PC-9 (cell line): ENCODE measurements around the gene C1orf159. TPM values are rescaled to one million over a fixed set of nuclear protein-coding genes. Genes with fewer than 3 reads are reported as not detected.

Experiments
- BruUV-seq: library from RNA; stranded (reverse); fragments of 400-500 nt; replicated peaks from 2 replicates; lab custom pipeline; 2021; lab: Mats Ljungman, UMichigan
- CTCF ChIA-PET: fragments of 300-600 bp; sonication (Branson Sonifier 250); formaldehyde crosslinking; loops from one replicate; lab custom pipeline; 2022; ENCODE audit warnings: antibody characterized with exemption; lab: Charles Lee
- POLR2A ChIA-PET: fragments of 300-600 bp; sonication (Branson Sonifier 250); formaldehyde crosslinking; loops from one replicate; lab custom pipeline; 2022; ENCODE audit warnings: antibody characterized with exemption; ENCODE audit not compliant: unreplicated experiment; lab: Charles Lee
- DNase-seq, 2 experiments: peaks; one replicate each; pipeline versions ENCODE4 v3.0.0 to v3.0.0-alpha.2; 2015 to 2022; ENCODE audit warnings: mixed read lengths in 1 of 2
- H2AFZ ChIP-seq: fragments of 200-600 bp; sonication (generic); 2 replicates; pipeline ENCODE4 v1.8.1; 2017; ENCODE audit warnings: antibody characterized with exemption
- H3F3A ChIP-seq: fragments of 200-600 bp; sonication (generic); 2 replicates; pipeline ENCODE4 v1.8.1; 2017; ENCODE audit warnings: antibody characterized with exemption, mild to moderate bottlenecking, low read depth; ENCODE audit not compliant: insufficient read depth
- H3K27ac ChIP-seq: fragments of 200-600 bp; sonication (generic); 2 replicates; pipeline ENCODE4 v1.6.1; 2016; ENCODE audit warnings: mixed run types
- H3K27me3 ChIP-seq: fragments of 200-600 bp; sonication (generic); 2 replicates; pipeline ENCODE4 v1.6.1; 2016; ENCODE audit warnings: low read depth, mixed run types; ENCODE audit not compliant: insufficient read depth
- H3K36me3 ChIP-seq: fragments of 200-600 bp; sonication (generic); 2 replicates; pipeline ENCODE4 v1.6.1; 2016; ENCODE audit warnings: low read depth, mixed run types
- H3K4me1 ChIP-seq: fragments of 200-600 bp; sonication (generic); replicated peaks from 2 replicates; pipeline ENCODE4 v1.6.1; 2016; ENCODE audit warnings: mixed run types; ENCODE audit not compliant: insufficient read depth
- H3K4me2 ChIP-seq: fragments of 200-600 bp; sonication (generic); 2 replicates; pipeline ENCODE4 v1.6.1; 2017; ENCODE audit warnings: mixed run types
- H3K4me3 ChIP-seq: fragments of 200-600 bp; sonication (generic); 2 replicates; pipeline ENCODE4 v1.6.1; 2016; ENCODE audit warnings: mixed run types
- H3K79me2 ChIP-seq: fragments of 200-600 bp; sonication (generic); 2 replicates; pipeline ENCODE4 v1.6.1; 2017; ENCODE audit warnings: low read depth, mixed run types
- H3K9me2 ChIP-seq: fragments of 200-600 bp; sonication (generic); 2 replicates; pipeline ENCODE4 v1.8.1; 2017; ENCODE audit warnings: mild to moderate bottlenecking; ENCODE audit not compliant: insufficient read depth
- H3K9me3 ChIP-seq: fragments of 200-600 bp; sonication (generic); 2 replicates; pipeline ENCODE4 v1.8.1; 2016; ENCODE audit warnings: low read depth; ENCODE audit not compliant: insufficient read depth
- H4K20me1 ChIP-seq: fragments of 200-600 bp; sonication (generic); 2 replicates; pipeline ENCODE4 v1.8.1; 2017; ENCODE audit not compliant: insufficient read depth
- EZH2 ChIP-seq: fragments of 200-600 bp; sonication (generic); IDR thresholded peaks from 2 replicates; pipeline ENCODE4 v1.8.0; 2017; ENCODE audit warnings: antibody characterized with exemption, low read depth
- intact Hi-C: fragments of 100-400 bp; cut with micrococcal nuclease; formaldehyde crosslinking; loops from one replicate; pipeline ENCODE4 v1.10.0; 2022; ENCODE audit not compliant: unreplicated experiment
- total RNA-seq: library from RNA; stranded (reverse); gene quantifications from 2 replicates; pipeline ENCODE4 v1.2.3, GENCODE V29; 2021
- TF ChIP-seq, protein P1 (sequence below): fragments of 200-600 bp; sonication (generic); conservative IDR thresholded peaks from 2 replicates; pipeline ENCODE4 v1.6.1; 2017; ENCODE audit warnings: mixed run types, antibody characterized with exemption, mild to moderate bottlenecking, moderate library complexity

The C1orf159 gene
- total RNA-seq, 1 experiment from 2014 or later: 31.1 TPM

- no peaks in the 10 kb centered on the region for H3K36me3 ChIP-seq
- no peak overlapping the region for H3K27ac ChIP-seq
- TF ChIP-seq, protein P1, sequence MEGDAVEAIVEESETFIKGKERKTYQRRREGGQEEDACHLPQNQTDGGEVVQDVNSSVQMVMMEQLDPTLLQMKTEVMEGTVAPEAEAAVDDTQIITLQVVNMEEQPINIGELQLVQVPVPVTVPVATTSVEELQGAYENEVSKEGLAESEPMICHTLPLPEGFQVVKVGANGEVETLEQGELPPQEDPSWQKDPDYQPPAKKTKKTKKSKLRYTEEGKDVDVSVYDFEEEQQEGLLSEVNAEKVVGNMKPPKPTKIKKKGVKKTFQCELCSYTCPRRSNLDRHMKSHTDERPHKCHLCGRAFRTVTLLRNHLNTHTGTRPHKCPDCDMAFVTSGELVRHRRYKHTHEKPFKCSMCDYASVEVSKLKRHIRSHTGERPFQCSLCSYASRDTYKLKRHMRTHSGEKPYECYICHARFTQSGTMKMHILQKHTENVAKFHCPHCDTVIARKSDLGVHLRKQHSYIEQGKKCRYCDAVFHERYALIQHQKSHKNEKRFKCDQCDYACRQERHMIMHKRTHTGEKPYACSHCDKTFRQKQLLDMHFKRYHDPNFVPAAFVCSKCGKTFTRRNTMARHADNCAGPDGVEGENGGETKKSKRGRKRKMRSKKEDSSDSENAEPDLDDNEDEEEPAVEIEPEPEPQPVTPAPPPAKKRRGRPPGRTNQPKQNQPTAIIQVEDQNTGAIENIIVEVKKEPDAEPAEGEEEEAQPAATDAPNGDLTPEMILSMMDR: no peak
- no peak for TF ChIP-seq EZH2
- H3K27me3 ChIP-seq: no peaks in the 10 kb centered on the region
- H3K9me3 ChIP-seq: no peaks in the 10 kb centered on the region
- no peak overlapping the region for H3K4me3 ChIP-seq
- H3K9me2 ChIP-seq: no peaks in the 10 kb centered on the region
- BruUV-seq: no TSS peak
- H3K4me2 ChIP-seq: no peak overlapping the region
- no peaks in the 10 kb centered on the region for H3K79me2 ChIP-seq
- CTCF ChIA-PET: no interaction called here
- H3F3A ChIP-seq: peaks cover 27% of the 10 kb centered on the region
- POLR2A ChIA-PET: no interaction called here
- H3K4me1 ChIP-seq: peaks cover 14% of the 10 kb centered on the region
- no peak for DNase-seq
- H4K20me1 ChIP-seq: no peaks in the 10 kb centered on the region
- intact Hi-C loops: no loop called here
- no peak overlapping the region for H2AFZ ChIP-seq
Observed at GRCh38 chr1:1148569-1148968, 32.7 kb upstream of the C1orf159 start.

DNA sequence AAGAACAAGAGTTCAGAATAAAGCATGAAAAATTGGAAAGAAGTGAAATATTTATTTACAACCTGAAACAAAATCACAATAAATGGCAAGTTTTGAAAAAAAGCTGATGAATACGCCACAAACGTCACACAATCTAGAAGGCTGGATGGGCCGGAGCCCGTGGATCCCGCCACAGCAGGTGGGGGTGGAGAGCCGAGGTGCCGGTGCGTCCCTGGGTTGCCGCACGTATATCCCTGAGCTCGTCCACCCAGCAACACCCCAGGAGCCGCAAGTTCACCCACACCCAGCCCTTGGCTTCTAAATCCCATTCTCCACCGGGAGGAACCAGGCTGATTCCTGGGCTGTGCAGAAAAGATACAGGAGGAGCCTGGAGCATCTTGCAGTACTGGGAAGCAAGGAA, 32.2 kb upstream of the C1orf159 start:
- no peaks in the 10 kb centered on the region for H3K9me3 ChIP-seq
- POLR2A ChIA-PET: no interaction called here
- no peak overlapping the region for H3K4me2 ChIP-seq
- H4K20me1 ChIP-seq: no peaks in the 10 kb centered on the region
- H3K36me3 ChIP-seq: no peaks in the 10 kb centered on the region
- H3K9me2 ChIP-seq: no peaks in the 10 kb centered on the region
- no peak overlapping the region for H3K27ac ChIP-seq
- peaks cover 22% of the 10 kb centered on the region for H3F3A ChIP-seq
- H3K79me2 ChIP-seq: no peaks in the 10 kb centered on the region
- peaks cover 14% of the 10 kb centered on the region for H3K4me1 ChIP-seq
- TF ChIP-seq, protein P1: no peak
- no peak for TF ChIP-seq EZH2
- BruUV-seq: no TSS peak
- H3K27me3 ChIP-seq: no peaks in the 10 kb centered on the region
- DNase-seq: no peak
- H3K4me3 ChIP-seq: no peak overlapping the region
- intact Hi-C loops: no loop called here
- CTCF ChIA-PET: no interaction called here
- H2AFZ ChIP-seq: no peak overlapping the region

- POLR2A ChIA-PET: interaction anchor here (0.6 kb wide), 1 partner anchor 10 kb away, joined by 6 read pairs; no protein-coding TSS in a partner anchor
- H3F3A ChIP-seq: peaks cover 8% of the 10 kb centered on the region
- intact Hi-C loops: no loop called here
- no peak overlapping the region for H3K4me2 ChIP-seq
- DNase-seq: no peak
- H3K9me2 ChIP-seq: no peaks in the 10 kb centered on the region
- H3K4me1 ChIP-seq: peaks cover 14% of the 10 kb centered on the region
- no peak overlapping the region for H2AFZ ChIP-seq
- H3K79me2 ChIP-seq: no peaks in the 10 kb centered on the region
- no peaks in the 10 kb centered on the region for H4K20me1 ChIP-seq
- BruUV-seq: no TSS peak
- H3K9me3 ChIP-seq: no peaks in the 10 kb centered on the region
- H3K27ac ChIP-seq: no peak overlapping the region
- no peak for TF ChIP-seq EZH2
- TF ChIP-seq, protein P1: no peak
- no peaks in the 10 kb centered on the region for H3K36me3 ChIP-seq
- no peaks in the 10 kb centered on the region for H3K27me3 ChIP-seq
- CTCF ChIA-PET: no interaction called here
- H3K4me3 ChIP-seq: no peak overlapping the region
Observed at GRCh38 chr1:1146596-1146995, 30.7 kb upstream of the C1orf159 start.
